ENCODE results near the gene MFAP4. TPM values are rescaled to one million over a fixed set of nuclear protein-coding genes. Genes with fewer than 3 reads are reported as not detected.

MFAP4 gene
- total RNA-seq, 4 donors from 2014 or later = 79.0 to 170 (median 111) TPM

DNA sequence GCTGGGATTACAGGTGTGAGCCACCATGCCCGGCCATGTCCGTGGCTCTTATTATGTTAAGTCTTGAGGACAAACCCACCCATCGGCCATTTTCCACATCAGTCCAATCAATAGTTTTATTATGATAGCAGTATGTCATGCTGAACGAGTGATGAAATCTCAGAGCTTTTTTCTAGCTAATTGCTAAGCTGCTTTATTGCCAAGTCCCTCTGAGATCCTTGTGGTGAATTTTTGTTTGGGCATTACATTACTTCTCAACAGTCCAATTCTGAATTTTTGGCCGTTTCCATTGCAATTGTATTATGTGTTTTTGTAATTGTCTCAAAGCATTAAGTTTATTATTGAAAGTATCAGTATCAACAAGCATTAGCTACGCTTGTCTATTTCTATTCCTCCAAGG is 34.9 kb upstream of the MFAP4 start:
- no peak for DNase-seq (ENCODE audit: low spot score)
- no peak for ATAC-seq (ENCODE audit: low FRiP score)

DNA sequence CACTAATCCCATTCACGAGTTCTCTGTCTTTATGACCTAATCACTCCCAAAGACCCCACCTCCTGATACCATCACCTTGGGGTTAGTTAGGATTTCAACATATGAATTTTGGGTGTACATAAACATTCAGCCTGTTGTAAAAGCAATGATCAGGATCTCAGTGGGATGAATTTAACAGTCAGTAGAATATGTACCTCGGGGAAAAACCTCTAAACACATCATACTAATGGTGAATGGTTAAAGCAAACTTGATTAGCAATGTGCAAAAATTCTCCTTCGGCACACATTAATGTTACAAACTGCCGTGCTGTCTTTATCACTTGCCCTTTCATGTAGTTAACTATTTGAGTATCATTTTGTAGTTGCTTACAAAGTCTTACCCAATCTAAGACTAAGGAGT is 34.2 kb upstream of the MFAP4 start:
- DNase-seq (ENCODE audit: low spot score) = no peak
- TF ChIP-seq, protein P1, sequence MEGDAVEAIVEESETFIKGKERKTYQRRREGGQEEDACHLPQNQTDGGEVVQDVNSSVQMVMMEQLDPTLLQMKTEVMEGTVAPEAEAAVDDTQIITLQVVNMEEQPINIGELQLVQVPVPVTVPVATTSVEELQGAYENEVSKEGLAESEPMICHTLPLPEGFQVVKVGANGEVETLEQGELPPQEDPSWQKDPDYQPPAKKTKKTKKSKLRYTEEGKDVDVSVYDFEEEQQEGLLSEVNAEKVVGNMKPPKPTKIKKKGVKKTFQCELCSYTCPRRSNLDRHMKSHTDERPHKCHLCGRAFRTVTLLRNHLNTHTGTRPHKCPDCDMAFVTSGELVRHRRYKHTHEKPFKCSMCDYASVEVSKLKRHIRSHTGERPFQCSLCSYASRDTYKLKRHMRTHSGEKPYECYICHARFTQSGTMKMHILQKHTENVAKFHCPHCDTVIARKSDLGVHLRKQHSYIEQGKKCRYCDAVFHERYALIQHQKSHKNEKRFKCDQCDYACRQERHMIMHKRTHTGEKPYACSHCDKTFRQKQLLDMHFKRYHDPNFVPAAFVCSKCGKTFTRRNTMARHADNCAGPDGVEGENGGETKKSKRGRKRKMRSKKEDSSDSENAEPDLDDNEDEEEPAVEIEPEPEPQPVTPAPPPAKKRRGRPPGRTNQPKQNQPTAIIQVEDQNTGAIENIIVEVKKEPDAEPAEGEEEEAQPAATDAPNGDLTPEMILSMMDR (IDR thresholded peaks at IDR 0.05) = no peak
- ATAC-seq (ENCODE audit: low FRiP score) = no peak

More for the DNA sequence above, 34.9 kb upstream of the MFAP4 start:
- TF ChIP-seq, protein P1 (IDR thresholded peaks at IDR 0.05) = no peak

DNA sequence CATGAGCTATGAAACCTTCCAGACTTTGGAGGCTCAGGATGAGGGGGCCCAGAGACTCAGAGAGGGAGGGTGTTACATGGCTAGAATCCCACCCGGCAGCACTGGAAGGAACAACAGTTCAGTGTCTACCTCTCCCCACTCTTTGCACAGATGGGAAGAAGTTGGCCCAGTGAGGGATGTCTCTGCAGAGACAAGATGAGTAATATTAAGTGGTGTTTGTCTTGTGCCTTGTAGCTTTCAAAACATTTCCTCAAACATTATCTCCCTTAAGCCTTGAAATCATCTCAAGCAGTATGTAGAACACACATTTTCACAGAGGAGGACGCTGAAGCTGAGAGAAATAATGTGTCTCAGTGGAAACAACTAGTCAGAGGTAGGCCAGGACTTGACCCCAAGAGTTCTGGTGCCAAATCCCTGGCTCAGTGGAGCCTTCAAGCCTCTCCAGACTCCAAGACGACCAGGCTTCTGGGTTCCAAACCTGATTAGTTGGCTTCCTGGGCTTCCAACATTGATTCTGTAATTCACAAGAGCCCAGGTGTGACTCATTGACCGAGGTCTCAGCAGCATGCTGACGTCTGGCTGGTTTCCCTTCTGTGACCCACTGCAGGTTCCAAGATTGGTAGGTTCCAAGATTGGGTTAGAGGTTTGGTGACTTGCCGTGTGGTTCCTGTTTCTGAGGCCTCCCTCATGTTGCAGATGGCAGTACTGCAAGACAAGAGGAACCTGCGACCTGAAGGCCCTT is 31.4 kb upstream of the MFAP4 start:
- no peak for ATAC-seq (ENCODE audit: low FRiP score)
- DNase-seq (ENCODE audit: low spot score) = no peak
- TF ChIP-seq, protein P1 (IDR thresholded peaks at IDR 0.05) = no peak

DNA sequence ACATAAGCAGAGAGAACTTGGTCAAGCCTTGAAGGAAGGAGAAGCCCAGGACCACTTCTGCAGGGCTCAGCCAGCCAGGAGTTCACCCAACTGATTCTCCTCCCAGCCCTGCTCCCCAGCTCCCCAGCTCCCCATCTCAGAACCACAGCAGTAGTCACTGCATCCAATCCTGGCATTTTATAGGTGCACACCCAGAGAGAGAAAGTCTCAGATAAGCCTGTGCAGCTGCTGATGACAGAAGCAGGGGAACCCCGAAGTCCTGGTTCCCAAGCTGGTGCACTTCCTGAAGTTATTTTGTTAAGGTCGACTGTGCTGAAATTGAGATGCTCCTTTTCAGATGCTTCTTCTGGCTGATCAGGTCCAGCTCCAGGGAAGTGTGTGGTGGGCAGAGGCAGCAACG is 30.6 kb upstream of the MFAP4 start:
- TF ChIP-seq, protein P1 (IDR thresholded peaks at IDR 0.05) = no peak
- ATAC-seq (ENCODE audit: low FRiP score) (no peak), DNase-seq (ENCODE audit: low spot score) (no peak)

DNA sequence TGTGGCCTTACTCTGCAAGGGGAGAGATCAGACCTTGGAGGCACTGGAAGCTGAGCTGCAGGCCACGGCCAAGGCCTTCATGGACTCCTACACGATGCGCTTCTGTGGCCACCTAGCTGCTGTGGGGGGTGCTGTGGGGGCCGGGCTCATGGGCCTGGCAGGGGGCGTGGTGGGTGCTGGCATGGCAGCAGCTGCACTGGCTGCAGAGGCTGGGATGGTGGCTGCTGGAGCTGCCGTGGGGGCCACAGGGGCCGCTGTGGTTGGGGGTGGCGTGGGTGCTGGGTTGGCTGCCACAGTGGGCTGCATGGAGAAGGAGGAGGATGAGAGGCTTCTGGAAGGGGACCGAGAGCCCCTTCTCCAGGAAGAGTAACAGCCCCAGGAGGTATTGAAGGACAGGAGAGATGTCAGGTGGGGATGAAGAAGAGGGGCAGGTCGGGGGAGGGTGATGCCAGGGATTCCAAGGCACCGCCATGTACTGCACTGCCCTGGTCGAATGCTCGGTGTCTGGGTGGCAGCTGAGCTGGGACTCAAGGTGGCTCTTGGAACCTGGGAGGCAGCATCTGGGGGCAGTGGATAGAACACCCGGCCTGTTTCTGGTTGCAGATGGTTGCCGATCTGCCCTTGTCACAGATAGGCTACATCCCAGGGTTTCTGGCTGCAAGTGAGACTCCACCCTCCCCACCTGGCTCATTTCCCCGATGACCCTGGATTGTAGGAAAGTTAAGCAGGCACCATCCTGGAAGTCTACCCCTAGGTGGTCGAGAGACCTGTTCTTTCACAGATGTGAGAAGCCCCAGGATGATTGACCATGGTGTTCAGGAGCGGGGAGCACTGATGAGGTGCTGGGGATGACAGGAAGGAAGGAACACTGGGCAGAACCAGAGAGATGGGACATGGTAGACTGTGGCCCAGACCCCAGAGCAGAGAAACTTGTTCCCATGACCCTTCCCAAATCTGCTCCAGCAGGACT is 29.1 kb upstream of the MFAP4 start:
- no peak for DNase-seq (ENCODE audit: low spot score)
- ATAC-seq (ENCODE audit: low FRiP score) = no peak
- TF ChIP-seq, protein P1 (IDR thresholded peaks at IDR 0.05) = no peak

DNA sequence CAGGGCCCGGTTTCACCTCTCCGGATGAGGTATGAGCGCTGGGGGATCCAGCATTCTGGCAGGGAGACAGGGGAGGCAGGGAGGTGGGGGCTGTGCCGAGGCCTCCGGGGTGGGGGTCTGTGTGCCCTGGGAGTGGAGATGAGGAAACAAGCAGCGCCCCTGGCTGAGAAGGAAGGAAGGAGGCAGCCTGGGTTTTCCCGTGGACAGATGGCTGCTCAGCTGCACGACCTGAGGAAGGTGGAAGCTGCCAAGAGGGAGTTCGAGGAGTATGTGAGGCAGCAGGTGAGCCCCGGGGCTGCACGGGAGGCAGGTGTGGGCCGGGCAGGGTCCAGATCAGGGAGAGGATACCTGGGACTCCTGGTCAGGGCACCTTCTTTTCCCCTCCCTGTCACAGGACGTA is 28.3 kb upstream of the MFAP4 start:
- TF ChIP-seq, protein P1 (IDR thresholded peaks at IDR 0.05) = no peak
- DNase-seq (ENCODE audit: low spot score) = no peak
- no peak for ATAC-seq (ENCODE audit: low FRiP score)
